Measurements from ENCODE around the gene FILIP1. TPM values are rescaled to one million over a fixed set of nuclear protein-coding genes. Genes with fewer than 3 reads are reported as not detected.

The FILIP1 gene
- total RNA-seq, 1 donor from 2014 or later = 2.0 TPM

GRCh38 chr6:75344455-75344854 is 149.1 kb downstream of the FILIP1 start:
- no peaks in the 10 kb centered on the region for H3K9me3 Mint-ChIP-seq (ENCODE audit: unreplicated experiment)
- H2AFZ ChIP-seq (ENCODE audit: low read depth, low read length) = no peak overlapping the region
- DNase-seq (ENCODE audit: low read depth) (no peak), FAIRE-seq (no peak)
- no peak overlapping the region for H3K4me3 ChIP-seq (ENCODE audit: insufficient read depth, low read depth, low read length)
- no peaks in the 10 kb centered on the region for H3K79me2 ChIP-seq (ENCODE audit: insufficient read depth, low read length)
- H4K20me1 ChIP-seq (ENCODE audit: insufficient read depth, low read length) = no peaks in the 10 kb centered on the region
- H3K27me3 ChIP-seq (ENCODE audit: insufficient read depth, low read length) = no peaks in the 10 kb centered on the region
- no peak overlapping the region for H3K9ac ChIP-seq (ENCODE audit: low read length)
- H3K4me1 Mint-ChIP-seq (ENCODE audit: low read depth, unreplicated experiment) = peaks cover 12% of the 10 kb centered on the region
- H3K4me1 ChIP-seq (ENCODE audit: insufficient read depth, low read length) = peaks cover 4% of the 10 kb centered on the region
- no peaks in the 10 kb centered on the region for H3K9me3 ChIP-seq (ENCODE audit: insufficient read depth, low read depth, low read length)
- no peak overlapping the region for H3K27ac Mint-ChIP-seq (ENCODE audit: unreplicated experiment)
- no peaks in the 10 kb centered on the region for H3K27me3 Mint-ChIP-seq (ENCODE audit: low read depth, unreplicated experiment)
- no peak overlapping the region for H3K27ac ChIP-seq (ENCODE audit: low read depth, low read length)
- H3K4me2 ChIP-seq (ENCODE audit: low read length) = no peak overlapping the region
- no peaks in the 10 kb centered on the region for H3K36me3 Mint-ChIP-seq (ENCODE audit: low read depth, unreplicated experiment)
- no peaks in the 10 kb centered on the region for H3K36me3 ChIP-seq (ENCODE audit: insufficient read depth, low read length)
- TF ChIP-seq EZH2 (IDR thresholded peaks at IDR 0.05; ENCODE audit: insufficient read depth, low read length) (no peak), CTCF (IDR thresholded peaks at IDR 0.05; ENCODE audit: insufficient read depth, low read depth, low read length) (no peak)
- H3K4me3 Mint-ChIP-seq (ENCODE audit: unreplicated experiment) = no peak overlapping the region

- TF ChIP-seq CTCF (IDR thresholded peaks at IDR 0.05; ENCODE audit: insufficient read depth, low read depth, low read length) (no peak), EZH2 (IDR thresholded peaks at IDR 0.05; ENCODE audit: insufficient read depth, low read length) (no peak)
- Histone ChIP-seq H3K4me3 (ENCODE audit: insufficient read depth, low read depth, low read length) (no peak overlapping the region), H3K4me2 (ENCODE audit: low read length) (no peak overlapping the region), H3K36me3 (ENCODE audit: insufficient read depth, low read length) (no peaks in the 10 kb centered on the region), H4K20me1 (ENCODE audit: insufficient read depth, low read length) (no peaks in the 10 kb centered on the region), H3K4me1 (ENCODE audit: insufficient read depth, low read length) (no peaks in the 10 kb centered on the region), H2AFZ (ENCODE audit: low read depth, low read length) (no peak overlapping the region), H3K9me3 (ENCODE audit: insufficient read depth, low read depth, low read length) (no peaks in the 10 kb centered on the region), H3K27me3 (ENCODE audit: insufficient read depth, low read length) (no peaks in the 10 kb centered on the region), H3K79me2 (ENCODE audit: insufficient read depth, low read length) (no peaks in the 10 kb centered on the region), H3K27ac (ENCODE audit: low read depth, low read length) (no peak overlapping the region), H3K9ac (ENCODE audit: low read length) (no peak overlapping the region)
- H3K27me3 Mint-ChIP-seq (ENCODE audit: low read depth, unreplicated experiment) = no peaks in the 10 kb centered on the region
- H3K4me3 Mint-ChIP-seq (ENCODE audit: unreplicated experiment) = no peak overlapping the region
- no peak overlapping the region for H3K27ac Mint-ChIP-seq (ENCODE audit: unreplicated experiment)
- DNase-seq (ENCODE audit: low read depth) (no peak), FAIRE-seq (no peak)
- H3K4me1 Mint-ChIP-seq (ENCODE audit: low read depth, unreplicated experiment) = peaks cover 8% of the 10 kb centered on the region
- H3K36me3 Mint-ChIP-seq (ENCODE audit: low read depth, unreplicated experiment) = no peaks in the 10 kb centered on the region
- H3K9me3 Mint-ChIP-seq (ENCODE audit: unreplicated experiment) = no peaks in the 10 kb centered on the region
Observed at GRCh38 chr6:75344021-75344420, 149.6 kb downstream of the FILIP1 start.

- H3K4me3 Mint-ChIP-seq (ENCODE audit: unreplicated experiment) = no peak overlapping the region
- Histone ChIP-seq H3K4me2 (ENCODE audit: low read length) (no peak overlapping the region), H3K79me2 (ENCODE audit: insufficient read depth, low read length) (no peaks in the 10 kb centered on the region), H3K27ac (ENCODE audit: low read depth, low read length) (no peak overlapping the region), H2AFZ (ENCODE audit: low read depth, low read length) (peak overlapping the region; percentile 31), H3K9ac (ENCODE audit: low read length) (no peak overlapping the region), H3K9me3 (ENCODE audit: insufficient read depth, low read depth, low read length) (no peaks in the 10 kb centered on the region), H3K27me3 (ENCODE audit: insufficient read depth, low read length) (no peaks in the 10 kb centered on the region), H4K20me1 (ENCODE audit: insufficient read depth, low read length) (no peaks in the 10 kb centered on the region), H3K36me3 (ENCODE audit: insufficient read depth, low read length) (no peaks in the 10 kb centered on the region), H3K4me1 (ENCODE audit: insufficient read depth, low read length) (peaks cover 11% of the 10 kb centered on the region), H3K4me3 (ENCODE audit: insufficient read depth, low read depth, low read length) (no peak overlapping the region)
- H3K9me3 Mint-ChIP-seq (ENCODE audit: unreplicated experiment) = no peaks in the 10 kb centered on the region
- no peaks in the 10 kb centered on the region for H3K36me3 Mint-ChIP-seq (ENCODE audit: low read depth, unreplicated experiment)
- FAIRE-seq (no peak), DNase-seq (ENCODE audit: low read depth) (peak; percentile 19)
- H3K4me1 Mint-ChIP-seq (ENCODE audit: low read depth, unreplicated experiment) = peaks cover 22% of the 10 kb centered on the region
- no peak overlapping the region for H3K27ac Mint-ChIP-seq (ENCODE audit: unreplicated experiment)
- H3K27me3 Mint-ChIP-seq (ENCODE audit: low read depth, unreplicated experiment) = no peaks in the 10 kb centered on the region
- TF ChIP-seq CTCF (IDR thresholded peaks at IDR 0.05; ENCODE audit: insufficient read depth, low read depth, low read length) = no peak
- no peak for TF ChIP-seq EZH2 (IDR thresholded peaks at IDR 0.05; ENCODE audit: insufficient read depth, low read length)
Observed at GRCh38 chr6:75337835-75338580, 155.6 kb downstream of the FILIP1 start.
